Measurements from ENCODE around the gene GRB10. TPM values are rescaled to one million over a fixed set of nuclear protein-coding genes. Genes with fewer than 3 reads are reported as not detected.
A peak's percentile ranks its signal among the peaks of the same experiment; 100 is the strongest.

GRB10 gene
- total RNA-seq, 1 donor from 2014 or later, result 25.4 TPM

- ATAC-seq (no peak), DNase-seq (no peak)
- intact Hi-C loops (cut with micrococcal nuclease), result no loop called here
Measured at GRCh38 chr7:50710441-50711154, 72.1 kb downstream of the GRB10 start.

DNA sequence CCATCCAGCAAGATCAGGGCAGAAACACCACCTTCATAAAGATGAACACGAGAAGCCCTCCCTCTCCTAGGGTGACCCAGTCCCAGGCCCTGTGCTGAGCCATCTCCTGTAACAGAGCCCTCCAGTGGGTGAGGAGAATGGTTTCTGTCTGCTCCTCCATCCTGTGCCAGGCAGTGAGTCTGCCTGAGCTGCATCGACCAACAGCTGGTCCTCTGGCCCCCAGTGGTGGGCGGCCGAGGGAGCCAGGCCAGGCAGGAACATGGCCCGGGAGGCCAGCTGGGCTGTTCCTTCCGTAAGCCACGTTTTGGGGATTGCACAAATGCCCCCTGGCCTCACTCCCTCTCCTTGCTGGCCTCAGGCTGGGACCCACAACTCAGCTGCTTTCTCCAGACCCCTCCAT is 73.5 kb downstream of the GRB10 start:
- intact Hi-C loops (cut with micrococcal nuclease), result no loop called here
- DNase-seq, result no peak
- peak; percentile 18 for ATAC-seq

DNA sequence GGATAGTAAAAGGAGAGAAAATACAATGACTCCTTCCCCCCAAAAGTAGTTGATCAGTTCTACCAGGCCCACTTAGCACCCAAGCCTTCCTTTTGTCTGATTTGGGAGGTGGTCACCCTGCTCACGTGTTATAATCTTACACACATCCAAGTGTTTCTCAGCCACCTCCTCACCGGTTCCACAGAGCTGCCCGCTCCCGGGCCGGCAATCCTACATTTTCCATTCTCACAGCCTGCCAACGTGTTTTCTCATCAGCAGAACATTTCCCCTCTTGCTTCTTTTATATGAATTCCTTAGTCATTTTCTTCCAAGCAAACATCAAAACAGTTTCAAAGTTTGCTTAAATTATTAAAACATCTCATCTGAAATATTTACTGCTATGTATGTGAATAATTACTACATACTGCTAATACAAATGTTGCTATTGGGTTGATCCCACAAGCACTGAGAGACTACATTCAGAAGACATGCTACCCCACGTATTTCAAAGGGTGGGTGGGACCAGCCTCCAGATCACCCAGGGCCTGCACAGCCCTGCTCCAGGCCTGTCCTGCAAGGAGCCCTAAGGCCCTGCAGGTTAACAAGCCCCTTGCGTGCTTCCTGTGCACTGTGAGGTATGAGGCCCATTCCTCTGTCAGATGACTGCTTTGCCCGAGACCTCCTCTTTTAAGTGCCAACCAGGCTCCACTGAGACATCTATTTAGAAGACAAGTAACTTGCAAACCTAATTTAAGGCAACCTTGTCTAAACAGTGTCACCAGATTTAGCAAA is 75.3 kb downstream of the GRB10 start:
- DNase-seq (no peak), ATAC-seq (peak; percentile 5)
- intact Hi-C loops (cut with micrococcal nuclease), result no loop called here

DNA sequence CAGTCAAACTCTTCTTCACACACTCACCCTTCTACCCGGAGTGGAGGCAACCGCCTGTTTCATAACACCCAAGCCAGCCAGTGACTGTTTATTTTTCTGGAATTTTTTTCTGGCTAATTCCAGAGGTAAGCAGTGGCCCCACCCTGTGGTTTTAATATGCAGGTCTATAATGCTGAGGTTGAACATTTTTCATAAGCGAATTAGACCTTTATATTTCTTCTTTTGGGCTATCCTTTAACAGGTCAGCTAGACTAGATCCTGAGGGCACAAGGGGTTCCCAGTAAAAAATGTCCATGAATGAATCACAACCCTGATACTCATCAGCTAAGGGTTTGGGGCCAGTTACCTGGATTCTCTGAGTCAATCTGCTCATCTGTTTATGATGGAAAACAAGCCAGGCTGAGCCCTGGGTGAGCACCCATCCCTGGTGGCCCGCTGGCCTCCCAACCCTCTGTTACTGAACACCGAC is 76.2 kb downstream of the GRB10 start:
- no peak for ATAC-seq
- intact Hi-C loops (cut with micrococcal nuclease), result no loop called here
- DNase-seq, result no peak

GRCh38 chr7:50704844-50705243 is 77.9 kb downstream of the GRB10 start:
- DNase-seq (no peak), ATAC-seq (no peak)
- intact Hi-C loops (cut with micrococcal nuclease), result no loop called here

DNA sequence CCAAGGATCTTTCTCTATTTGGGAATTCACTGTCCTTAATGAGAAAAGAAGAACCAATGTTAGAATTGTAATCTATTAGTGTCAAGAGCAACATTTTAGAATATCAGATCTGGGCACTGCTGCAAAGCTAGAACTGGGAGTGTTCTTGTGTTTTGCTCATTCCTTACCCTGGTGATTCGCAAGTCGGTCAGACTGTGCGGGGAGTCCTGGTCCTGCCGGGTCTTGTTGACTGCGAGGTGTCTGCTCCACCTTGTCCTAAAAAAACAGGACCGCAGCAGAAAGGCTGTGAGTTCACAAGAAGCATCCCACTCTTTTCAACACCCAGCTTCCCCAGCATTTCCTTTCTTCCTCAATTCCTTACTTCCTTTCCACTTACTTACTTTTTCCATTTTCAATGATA is 79.0 kb downstream of the GRB10 start:
- ATAC-seq, result no peak
- intact Hi-C loops (cut with micrococcal nuclease), result no loop called here
- no peak for DNase-seq

DNA sequence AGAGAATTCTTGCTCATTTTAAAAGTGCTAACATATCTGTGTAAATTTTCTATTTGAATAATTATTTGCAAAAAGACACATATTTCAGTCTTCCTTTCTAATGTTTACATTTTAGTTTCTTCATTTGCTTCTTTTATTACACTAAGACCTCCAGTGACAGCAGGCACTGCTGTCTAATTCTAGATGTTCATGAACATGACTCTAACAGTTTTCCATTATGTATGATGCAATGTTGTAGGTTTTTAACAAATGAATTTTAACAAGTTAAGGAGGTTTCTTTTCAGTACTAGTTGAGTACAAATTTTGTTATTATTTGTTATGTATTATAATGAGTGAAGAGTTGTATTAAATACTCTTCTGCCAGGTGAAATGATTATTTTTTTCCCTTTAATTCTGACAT is 83.6 kb downstream of the GRB10 start:
- no peak for DNase-seq
- no peak for ATAC-seq
- intact Hi-C loops (cut with micrococcal nuclease), result no loop called here

DNA sequence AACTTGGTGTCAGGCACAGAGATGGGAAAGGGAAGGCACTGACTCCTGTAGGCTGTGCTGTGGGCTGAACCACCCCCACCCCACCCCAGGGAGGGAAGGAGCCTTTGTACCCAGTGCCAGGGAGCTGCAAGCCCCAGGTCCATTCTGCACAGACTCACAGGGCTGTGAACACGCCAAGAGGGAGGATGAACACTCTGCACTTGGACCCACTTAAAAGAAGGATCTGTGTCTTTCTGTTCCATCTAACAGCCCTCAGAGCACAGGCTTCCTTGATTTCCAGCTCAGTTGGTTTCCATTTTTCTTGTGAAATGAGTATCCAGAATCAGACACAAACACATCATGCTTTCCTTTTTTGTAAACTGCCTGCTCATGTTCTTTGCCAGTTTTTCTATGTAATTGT is 84.9 kb downstream of the GRB10 start:
- DNase-seq (no peak), ATAC-seq (no peak)
- intact Hi-C loops (cut with micrococcal nuclease), result no loop called here

DNA sequence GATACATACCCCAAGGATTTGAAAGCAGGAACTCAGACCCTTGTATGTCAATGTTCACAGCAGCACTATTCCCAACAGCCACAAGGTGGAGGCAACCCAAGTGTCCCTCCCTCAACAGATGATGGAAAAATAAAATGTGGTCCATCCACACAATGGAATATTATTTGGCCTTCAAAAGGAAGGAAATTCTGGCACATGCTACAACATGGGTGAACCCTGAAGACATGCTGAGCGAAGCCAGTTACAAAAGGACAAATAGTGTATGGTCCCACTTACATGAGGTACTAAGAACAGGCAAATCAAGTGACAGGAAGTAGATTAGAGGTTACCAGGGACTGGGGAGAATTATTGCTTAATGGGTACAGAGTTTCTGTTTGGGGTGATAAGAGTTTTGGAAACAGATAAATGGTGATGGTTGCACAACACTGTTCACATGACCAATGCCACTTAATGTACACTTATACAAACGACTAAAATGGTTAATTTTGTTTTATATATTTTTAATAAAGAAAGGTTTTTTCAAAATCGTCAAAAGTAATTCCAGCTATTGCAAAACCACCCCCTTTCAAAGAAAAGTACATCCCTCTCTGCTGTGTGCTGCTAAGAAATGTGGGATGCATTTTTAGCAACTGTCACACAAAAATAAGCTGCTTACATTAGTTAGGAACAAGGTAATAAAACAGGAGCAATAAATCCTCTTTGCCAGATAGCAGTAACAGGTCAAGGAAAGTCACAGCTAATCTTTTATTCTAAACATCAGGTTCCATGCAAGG is 85.7 kb downstream of the GRB10 start:
- intact Hi-C loops (cut with micrococcal nuclease), result no loop called here
- DNase-seq, result no peak
- ATAC-seq, result peak; percentile 29

- intact Hi-C loops (cut with micrococcal nuclease), result no loop called here
- no peak for ATAC-seq
- DNase-seq, result no peak
Measured at GRCh38 chr7:50695026-50695425, 87.7 kb downstream of the GRB10 start.

DNA sequence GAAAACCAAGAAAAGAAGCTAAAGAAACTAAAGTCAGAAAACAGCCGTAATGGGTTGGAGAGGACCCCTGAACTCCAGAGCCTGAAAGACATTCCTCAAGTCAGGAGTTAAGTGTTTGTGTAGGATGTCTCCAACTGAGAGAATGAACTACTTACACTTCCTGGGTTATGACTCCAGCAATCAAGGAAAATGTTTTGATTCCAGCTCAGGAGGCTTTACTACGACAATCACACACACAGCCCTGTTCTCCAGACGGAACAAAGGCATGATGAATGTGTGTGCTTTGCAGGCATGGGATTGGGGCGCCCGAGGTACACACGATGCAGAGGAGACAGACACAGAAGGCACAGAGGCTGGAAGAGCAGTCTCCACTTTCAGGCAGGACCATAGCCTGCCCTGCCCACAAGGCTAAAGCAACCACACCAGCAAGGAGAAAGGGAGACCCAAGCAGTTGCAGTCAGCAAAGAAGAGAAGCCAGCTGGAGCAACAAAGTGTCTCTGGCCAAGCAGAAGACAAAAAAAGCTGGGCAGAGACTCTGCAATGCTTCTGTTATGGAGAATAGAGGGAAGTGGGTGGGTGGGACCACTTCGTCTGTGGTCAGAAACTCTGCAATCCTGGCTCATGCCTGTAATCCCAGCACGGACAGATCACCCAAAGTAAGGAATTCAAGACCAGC is 89.1 kb downstream of the GRB10 start:
- intact Hi-C loops (cut with micrococcal nuclease), result no loop called here
- DNase-seq, result no peak
- ATAC-seq, result no peak

DNA sequence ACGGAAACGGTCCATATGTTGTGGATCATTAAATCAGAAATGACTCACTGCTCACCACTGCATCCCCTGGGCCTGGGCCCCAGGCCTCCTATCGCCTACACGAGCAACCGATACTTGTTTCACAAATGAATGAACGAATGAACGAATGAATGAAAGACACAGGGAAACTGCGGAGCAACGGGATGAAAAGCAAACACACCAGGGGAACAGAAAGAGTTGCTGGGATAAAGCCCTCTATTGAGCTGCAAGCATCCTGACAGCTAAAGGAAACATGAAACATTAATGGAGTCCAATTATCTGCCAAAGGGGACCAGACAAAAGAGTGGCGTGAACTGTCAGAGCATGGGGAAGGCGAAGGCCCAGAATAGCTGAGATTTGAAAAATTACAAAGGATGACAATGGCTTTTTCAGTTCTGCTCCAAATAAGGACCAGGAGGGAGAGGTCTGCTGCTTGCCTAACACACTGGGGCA is 92.1 kb downstream of the GRB10 start:
- no peak for DNase-seq
- intact Hi-C loops (cut with micrococcal nuclease), result no loop called here
- ATAC-seq, result no peak

DNA sequence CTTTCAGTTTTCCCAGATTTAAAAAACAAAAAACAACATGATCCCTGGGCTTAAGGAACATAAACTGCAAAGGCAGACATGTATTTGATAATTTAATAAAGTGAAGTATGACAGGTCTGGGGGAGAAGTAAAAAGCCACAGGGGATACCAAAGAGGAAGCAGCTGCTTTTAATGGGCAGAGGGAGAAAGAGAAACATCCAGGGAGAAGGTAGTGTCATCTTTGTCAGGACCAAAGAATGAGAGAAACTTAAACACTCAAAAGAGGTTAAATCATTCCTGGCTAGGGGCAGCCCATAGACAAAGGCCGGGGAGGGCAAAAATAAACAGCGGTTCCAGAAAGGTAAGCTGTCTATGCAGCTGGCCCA is 94.5 kb downstream of the GRB10 start:
- intact Hi-C loops (cut with micrococcal nuclease), result loop anchor here (10.0 kb wide), 1 partner anchor 377 kb away; no protein-coding TSS in a partner anchor
- DNase-seq, result no peak
- no peak for ATAC-seq

- ATAC-seq, result peak; percentile 77
- intact Hi-C loops (cut with micrococcal nuclease), result loop anchor here (10.0 kb wide), 1 partner anchor 377 kb away; no protein-coding TSS in a partner anchor
- no peak for DNase-seq
Measured at GRCh38 chr7:50687575-50688225, 95.0 kb downstream of the GRB10 start.

GRCh38 chr7:50687096-50687495 is 95.6 kb downstream of the GRB10 start:
- ATAC-seq (peak; percentile 15), DNase-seq (no peak)
- intact Hi-C loops (cut with micrococcal nuclease), result loop anchor here (10.0 kb wide), 1 partner anchor 378 kb away; no protein-coding TSS in a partner anchor

DNA sequence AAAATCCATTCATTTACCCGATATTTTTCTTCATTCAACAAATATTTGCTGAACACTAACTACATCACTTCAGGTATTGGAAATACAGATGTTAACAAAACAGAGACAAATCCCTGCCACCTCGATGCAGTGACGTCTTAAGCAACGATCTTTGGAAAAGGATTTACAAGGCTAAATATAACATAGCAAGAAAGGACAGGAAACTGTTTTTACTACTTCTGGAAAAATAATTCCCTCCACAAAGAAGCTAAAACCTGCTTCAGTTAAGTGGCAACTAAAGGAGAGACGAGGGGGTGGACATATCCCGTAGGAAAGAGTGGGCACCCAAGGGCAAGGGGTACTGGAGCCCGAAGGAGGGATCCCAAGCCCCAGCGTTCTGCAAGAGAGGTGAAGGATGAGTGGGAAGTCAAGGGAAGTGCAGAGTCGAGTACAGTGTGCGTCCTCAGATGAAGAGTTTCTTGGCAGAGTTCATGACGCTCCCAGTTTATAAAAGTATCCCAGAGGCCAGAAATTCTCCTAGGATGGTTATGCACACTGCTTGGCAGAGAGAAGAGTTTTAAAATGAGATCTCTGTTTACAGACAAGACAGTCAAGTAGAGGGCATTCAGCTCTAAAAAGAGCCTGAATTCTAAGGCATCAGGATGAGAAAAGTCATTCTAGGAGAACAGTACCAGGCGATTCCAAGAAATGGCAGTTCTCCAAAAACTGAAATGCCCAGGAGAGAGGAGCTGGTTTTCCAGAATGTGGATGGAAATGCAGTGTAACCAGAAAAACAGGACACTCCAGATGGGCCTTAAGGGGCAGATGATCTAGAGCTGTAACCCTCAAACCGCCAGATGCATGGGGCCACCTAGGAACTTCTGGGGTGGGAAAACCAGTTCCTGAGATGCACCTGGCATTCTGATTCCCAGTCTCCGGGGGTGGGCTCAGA is 97.3 kb downstream of the GRB10 start:
- DNase-seq (no peak), ATAC-seq (peak; percentile 60)
- intact Hi-C loops (cut with micrococcal nuclease), result loop anchor here (10.0 kb wide), 1 partner anchor 379 kb away; no protein-coding TSS in a partner anchor

GRCh38 chr7:50684713-50685075 is 98.0 kb downstream of the GRB10 start:
- intact Hi-C loops (cut with micrococcal nuclease), result loop anchor here (10.0 kb wide), 1 partner anchor 380 kb away; no protein-coding TSS in a partner anchor
- ATAC-seq (no peak), DNase-seq (no peak)

Measured in left ventricle myocardium superior (tissue), 1 donor.